Upper lobe of left lung (tissue), 4 donors: ENCODE data around the gene EPHA2.

Source experiments
- POLR2A ChIP-seq, 4 donors: fragments of 450-650 bp; IDR thresholded peaks; one replicate each; pipeline ENCODE4 v1.5.1; 2016 to 2017; ENCODE audit warnings: antibody characterized with exemption in 4 of 4, mild to moderate bottlenecking in 2 of 4
- TF ChIP-seq, protein P1 (sequence below), 6 experiments: fragments of 450-650 bp in 4 of 6; fragments of 200-600 bp in 2 of 6; sonication (generic) in 2 of 6; IDR thresholded peaks; one replicate each; pipeline ENCODE4 v1.5.1; 2016 to 2019; ENCODE audit warnings: antibody characterized with exemption in 6 of 6

DNA sequence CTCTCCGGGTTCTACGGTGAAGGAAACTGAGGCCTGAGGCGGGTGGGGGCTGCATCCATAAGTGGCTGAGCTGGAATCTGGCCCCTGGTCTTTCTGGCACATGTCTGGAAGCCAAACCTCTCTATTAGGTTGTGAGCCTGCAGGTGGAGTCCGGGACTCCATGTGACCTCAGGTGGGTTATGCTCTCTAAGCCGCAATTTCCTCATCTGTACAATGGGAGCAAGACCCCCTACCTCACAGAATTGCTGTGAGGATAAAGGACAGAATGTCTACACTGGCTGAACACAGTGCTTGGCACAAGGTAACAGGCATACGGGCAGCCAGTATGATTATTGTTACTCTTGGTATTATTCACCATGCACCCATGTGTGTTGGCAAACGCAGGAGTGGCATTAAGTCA lies 6.7 kb downstream of the EPHA2 start:
- TF ChIP-seq, protein P1, sequence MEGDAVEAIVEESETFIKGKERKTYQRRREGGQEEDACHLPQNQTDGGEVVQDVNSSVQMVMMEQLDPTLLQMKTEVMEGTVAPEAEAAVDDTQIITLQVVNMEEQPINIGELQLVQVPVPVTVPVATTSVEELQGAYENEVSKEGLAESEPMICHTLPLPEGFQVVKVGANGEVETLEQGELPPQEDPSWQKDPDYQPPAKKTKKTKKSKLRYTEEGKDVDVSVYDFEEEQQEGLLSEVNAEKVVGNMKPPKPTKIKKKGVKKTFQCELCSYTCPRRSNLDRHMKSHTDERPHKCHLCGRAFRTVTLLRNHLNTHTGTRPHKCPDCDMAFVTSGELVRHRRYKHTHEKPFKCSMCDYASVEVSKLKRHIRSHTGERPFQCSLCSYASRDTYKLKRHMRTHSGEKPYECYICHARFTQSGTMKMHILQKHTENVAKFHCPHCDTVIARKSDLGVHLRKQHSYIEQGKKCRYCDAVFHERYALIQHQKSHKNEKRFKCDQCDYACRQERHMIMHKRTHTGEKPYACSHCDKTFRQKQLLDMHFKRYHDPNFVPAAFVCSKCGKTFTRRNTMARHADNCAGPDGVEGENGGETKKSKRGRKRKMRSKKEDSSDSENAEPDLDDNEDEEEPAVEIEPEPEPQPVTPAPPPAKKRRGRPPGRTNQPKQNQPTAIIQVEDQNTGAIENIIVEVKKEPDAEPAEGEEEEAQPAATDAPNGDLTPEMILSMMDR (IDR thresholded peaks at IDR 0.05) = no peak
- no peak for TF ChIP-seq POLR2A (IDR thresholded peaks at IDR 0.05)
